ENCODE data around the gene NTM.

NTM gene

DNA sequence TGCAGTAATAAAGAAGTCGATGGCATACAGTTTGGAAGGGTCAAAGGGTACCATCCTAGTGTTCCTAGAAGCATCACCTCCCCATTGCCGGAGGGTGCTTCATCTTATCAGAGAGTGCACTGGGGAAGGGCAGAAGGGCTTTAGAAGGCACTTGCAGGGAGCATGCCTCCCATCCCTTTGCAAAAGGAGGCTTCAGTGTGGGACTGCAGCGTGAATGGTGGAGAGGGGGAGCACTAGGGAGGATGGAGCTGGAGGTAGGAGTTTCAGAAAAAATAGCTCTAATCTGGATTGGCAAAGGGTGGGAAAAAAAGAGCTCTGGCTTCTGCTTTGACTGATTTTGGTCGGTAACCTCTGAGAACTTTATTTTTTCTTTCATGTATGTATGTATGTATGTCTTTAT lies 5.0 kb downstream of the NTM start:
- Histone ChIP-seq H3K9ac (ENCODE audit: low read depth, low read length) (no peak overlapping the region), H3K27me3 (ENCODE audit: control insufficient read depth, insufficient read depth, low read length) (peaks cover 13% of the 10 kb centered on the region), H3K36me3 (ENCODE audit: control insufficient read depth, insufficient read depth, low read length) (no peaks in the 10 kb centered on the region), H3K9me3 (ENCODE audit: control insufficient read depth, insufficient read depth, low read length) (no peaks in the 10 kb centered on the region), H3K4me1 (ENCODE audit: control insufficient read depth, insufficient read depth, low read length) (peaks cover 22% of the 10 kb centered on the region), H3K4me3 (ENCODE audit: low read depth, low read length) (no peak overlapping the region)

DNA sequence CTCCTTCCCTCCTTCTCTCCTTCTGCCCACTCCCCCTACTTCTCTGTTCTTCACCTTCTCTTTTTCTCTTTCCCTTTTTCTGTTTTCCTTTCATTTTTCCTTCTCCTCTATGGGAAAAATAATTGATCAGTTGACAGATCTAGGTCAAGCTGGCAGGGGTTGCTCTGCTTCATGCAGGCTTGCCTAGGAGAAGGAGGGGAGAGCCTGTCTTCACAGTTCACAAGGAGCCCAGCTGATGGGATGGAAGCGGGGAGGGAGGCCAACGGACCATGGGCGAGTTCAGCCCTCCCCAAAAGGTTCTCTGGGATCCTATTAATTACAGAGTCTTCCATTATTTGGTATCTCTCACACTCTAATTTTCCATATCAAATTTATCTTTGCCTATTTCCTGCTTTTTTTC lies 5.5 kb downstream of the NTM start:
- no peaks in the 10 kb centered on the region for H3K9me3 ChIP-seq (ENCODE audit: control insufficient read depth, insufficient read depth, low read length)
- peaks cover 20% of the 10 kb centered on the region for H3K4me1 ChIP-seq (ENCODE audit: control insufficient read depth, insufficient read depth, low read length)
- H3K27me3 ChIP-seq (ENCODE audit: control insufficient read depth, insufficient read depth, low read length): peaks cover 11% of the 10 kb centered on the region
- H3K4me3 ChIP-seq (ENCODE audit: low read depth, low read length): no peak overlapping the region
- H3K36me3 ChIP-seq (ENCODE audit: control insufficient read depth, insufficient read depth, low read length): no peaks in the 10 kb centered on the region
- H3K9ac ChIP-seq (ENCODE audit: low read depth, low read length): no peak overlapping the region

DNA sequence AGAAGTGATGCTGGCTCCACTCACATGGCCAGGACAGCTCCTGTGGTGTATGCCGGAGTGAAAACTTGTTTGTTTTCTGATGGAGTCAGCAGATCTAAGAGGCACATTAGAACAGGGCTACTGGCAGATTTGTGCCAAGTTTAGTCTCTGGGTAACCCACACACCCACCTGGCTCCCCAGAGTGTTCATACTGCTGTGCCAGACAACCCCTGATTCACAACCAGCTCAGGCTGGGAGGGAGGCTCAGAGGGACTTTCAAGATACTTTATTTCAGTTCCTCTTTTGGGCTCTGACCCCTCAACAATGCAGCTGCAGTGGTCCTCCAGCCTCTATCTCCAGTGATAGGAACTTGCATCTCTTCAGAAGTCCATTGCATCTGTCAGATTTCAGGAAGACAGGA lies 8.5 kb downstream of the NTM start:
- H3K9me3 ChIP-seq (ENCODE audit: control insufficient read depth, insufficient read depth, low read length): no peaks in the 10 kb centered on the region
- H3K36me3 ChIP-seq (ENCODE audit: control insufficient read depth, insufficient read depth, low read length): no peaks in the 10 kb centered on the region
- peaks cover 3% of the 10 kb centered on the region for H3K4me1 ChIP-seq (ENCODE audit: control insufficient read depth, insufficient read depth, low read length)
- no peak overlapping the region for H3K9ac ChIP-seq (ENCODE audit: low read depth, low read length)
- no peak overlapping the region for H3K4me3 ChIP-seq (ENCODE audit: low read depth, low read length)
- no peaks in the 10 kb centered on the region for H3K27me3 ChIP-seq (ENCODE audit: control insufficient read depth, insufficient read depth, low read length)

DNA sequence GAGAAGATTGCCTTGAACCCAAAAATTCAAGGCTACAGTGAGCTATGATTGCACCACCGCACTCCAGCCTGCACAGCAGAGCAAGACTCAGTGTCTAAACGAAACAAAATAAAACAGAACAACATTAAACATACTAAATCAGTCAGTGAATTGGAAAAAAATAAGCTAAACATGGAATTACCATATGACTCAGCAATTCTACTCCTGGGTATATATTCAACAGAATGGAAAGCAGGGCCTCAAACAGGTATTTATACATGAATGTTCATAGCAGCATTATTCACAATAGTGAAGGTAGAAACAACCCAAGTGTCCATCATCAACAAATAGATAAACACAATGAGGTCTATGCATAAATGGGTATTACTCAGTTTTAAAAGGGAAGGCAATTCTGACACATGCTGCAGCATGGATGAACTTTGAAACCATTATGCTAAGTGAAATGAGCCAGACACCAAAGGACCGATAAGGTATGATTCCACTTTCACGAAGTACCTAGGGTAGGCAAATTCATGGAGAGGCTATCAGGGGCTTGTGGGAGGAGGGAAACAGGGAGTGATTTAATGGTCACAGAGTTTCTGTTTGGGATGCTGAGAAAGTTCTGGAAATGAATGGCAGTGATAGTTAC lies 15.5 kb downstream of the NTM start:
- H3K9ac ChIP-seq (ENCODE audit: low read depth, low read length): no peak overlapping the region
- H3K4me3 ChIP-seq (ENCODE audit: low read depth, low read length): no peak overlapping the region
- no peaks in the 10 kb centered on the region for H3K36me3 ChIP-seq (ENCODE audit: control insufficient read depth, insufficient read depth, low read length)
- H3K9me3 ChIP-seq (ENCODE audit: control insufficient read depth, insufficient read depth, low read length): no peaks in the 10 kb centered on the region
- H3K27me3 ChIP-seq (ENCODE audit: control insufficient read depth, insufficient read depth, low read length): no peaks in the 10 kb centered on the region
- no peaks in the 10 kb centered on the region for H3K4me1 ChIP-seq (ENCODE audit: control insufficient read depth, insufficient read depth, low read length)

DNA sequence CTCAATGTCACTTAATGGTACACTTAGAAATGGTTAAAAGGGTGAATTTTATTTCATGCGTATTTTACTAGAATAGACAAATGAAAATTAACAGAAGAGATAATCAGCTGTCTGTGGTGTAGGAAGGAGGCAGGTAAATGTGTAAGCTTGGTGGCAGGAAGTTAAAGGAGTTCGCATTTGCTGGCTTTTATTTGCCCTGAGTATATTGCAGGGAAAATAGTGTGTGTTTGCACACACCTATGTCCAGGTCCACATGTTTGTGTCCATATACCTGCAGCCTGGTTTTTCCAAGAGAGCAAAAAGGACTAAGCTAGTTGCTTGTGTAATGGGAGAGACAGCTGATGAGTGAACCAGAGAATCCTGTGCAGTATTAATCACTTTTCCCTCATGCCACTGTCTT lies 16.0 kb downstream of the NTM start:
- Histone ChIP-seq H3K9me3 (ENCODE audit: control insufficient read depth, insufficient read depth, low read length) (no peaks in the 10 kb centered on the region), H3K27me3 (ENCODE audit: control insufficient read depth, insufficient read depth, low read length) (no peaks in the 10 kb centered on the region), H3K4me3 (ENCODE audit: low read depth, low read length) (no peak overlapping the region), H3K36me3 (ENCODE audit: control insufficient read depth, insufficient read depth, low read length) (no peaks in the 10 kb centered on the region), H3K9ac (ENCODE audit: low read depth, low read length) (no peak overlapping the region), H3K4me1 (ENCODE audit: control insufficient read depth, insufficient read depth, low read length) (no peaks in the 10 kb centered on the region)

DNA sequence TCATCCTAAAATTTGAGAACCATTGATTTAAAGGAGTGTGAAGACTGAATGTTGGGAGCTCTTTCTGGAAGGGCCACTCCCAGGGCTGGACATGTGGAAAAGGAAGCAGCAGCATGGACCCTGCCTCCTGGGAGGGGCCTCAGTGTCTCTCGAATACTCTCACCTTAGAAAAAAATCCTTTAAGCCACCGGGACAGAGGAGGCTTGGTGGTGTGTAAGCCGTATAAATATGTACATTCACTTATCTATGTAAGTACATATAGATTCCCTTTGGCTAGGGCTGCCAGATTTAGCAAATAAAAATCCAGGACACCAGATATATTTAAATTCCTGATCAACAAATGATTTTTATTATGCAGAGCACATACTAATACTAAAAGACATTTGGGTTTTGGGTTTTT lies 17.6 kb downstream of the NTM start:
- Histone ChIP-seq H3K9me3 (ENCODE audit: control insufficient read depth, insufficient read depth, low read length) (no peaks in the 10 kb centered on the region), H3K4me3 (ENCODE audit: low read depth, low read length) (no peak overlapping the region), H3K27me3 (ENCODE audit: control insufficient read depth, insufficient read depth, low read length) (no peaks in the 10 kb centered on the region)

DNA sequence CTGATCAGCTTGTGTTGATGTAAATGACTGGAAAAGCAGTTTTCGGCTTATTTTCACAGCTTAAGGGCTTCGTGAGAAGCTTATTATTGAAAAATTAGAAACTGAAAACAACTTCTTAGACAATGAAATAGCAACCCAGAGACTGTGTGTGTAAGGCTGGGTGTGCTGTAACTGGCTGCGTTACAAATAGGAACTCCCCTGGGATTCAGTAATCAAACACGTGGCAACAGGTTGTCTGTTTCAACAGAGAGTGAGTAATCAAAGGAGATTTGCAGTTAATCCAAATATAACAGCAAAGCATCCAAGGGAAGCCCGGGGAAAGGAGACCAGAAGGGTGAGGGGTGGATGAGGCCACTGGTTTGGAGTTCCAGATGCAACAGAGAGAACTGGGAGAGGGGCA lies 19.2 kb downstream of the NTM start:
- Histone ChIP-seq H3K4me1 (ENCODE audit: control insufficient read depth, insufficient read depth, low read length) (peaks cover 3% of the 10 kb centered on the region), H3K27me3 (ENCODE audit: control insufficient read depth, insufficient read depth, low read length) (no peaks in the 10 kb centered on the region), H3K9me3 (ENCODE audit: control insufficient read depth, insufficient read depth, low read length) (no peaks in the 10 kb centered on the region), H3K36me3 (ENCODE audit: control insufficient read depth, insufficient read depth, low read length) (no peaks in the 10 kb centered on the region), H3K9ac (ENCODE audit: low read depth, low read length) (no peak overlapping the region), H3K4me3 (ENCODE audit: low read depth, low read length) (no peak overlapping the region)

More for the DNA sequence above, 17.6 kb downstream of the NTM start:
- Histone ChIP-seq H3K4me1 (ENCODE audit: control insufficient read depth, insufficient read depth, low read length) (peaks cover 3% of the 10 kb centered on the region), H3K36me3 (ENCODE audit: control insufficient read depth, insufficient read depth, low read length) (no peaks in the 10 kb centered on the region), H3K9ac (ENCODE audit: low read depth, low read length) (no peak overlapping the region)

DNA sequence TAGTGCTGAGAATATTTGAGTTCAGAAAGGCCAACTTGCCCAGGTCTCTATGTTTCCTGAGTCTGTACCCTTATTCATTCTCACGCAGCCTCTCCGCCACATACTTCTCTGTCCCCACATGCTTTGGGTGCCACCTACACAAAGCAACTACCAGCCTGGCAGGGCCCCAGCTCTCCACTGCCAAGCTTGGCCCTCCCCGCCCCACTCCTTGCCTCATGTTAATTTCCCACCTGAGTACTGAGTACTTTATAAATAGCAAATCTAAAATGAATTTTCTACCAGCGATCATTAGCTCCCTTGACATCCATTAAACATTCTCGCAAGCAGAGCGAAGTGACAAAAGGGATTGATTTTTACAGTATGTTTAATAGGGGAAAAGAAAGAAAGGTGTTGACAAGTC lies 20.8 kb downstream of the NTM start:
- peaks cover 3% of the 10 kb centered on the region for H3K4me1 ChIP-seq (ENCODE audit: control insufficient read depth, insufficient read depth, low read length)
- no peaks in the 10 kb centered on the region for H3K27me3 ChIP-seq (ENCODE audit: control insufficient read depth, insufficient read depth, low read length)
- H3K4me3 ChIP-seq (ENCODE audit: low read depth, low read length): no peak overlapping the region
- no peaks in the 10 kb centered on the region for H3K36me3 ChIP-seq (ENCODE audit: control insufficient read depth, insufficient read depth, low read length)
- no peaks in the 10 kb centered on the region for H3K9me3 ChIP-seq (ENCODE audit: control insufficient read depth, insufficient read depth, low read length)
- no peak overlapping the region for H3K9ac ChIP-seq (ENCODE audit: low read depth, low read length)

DNA sequence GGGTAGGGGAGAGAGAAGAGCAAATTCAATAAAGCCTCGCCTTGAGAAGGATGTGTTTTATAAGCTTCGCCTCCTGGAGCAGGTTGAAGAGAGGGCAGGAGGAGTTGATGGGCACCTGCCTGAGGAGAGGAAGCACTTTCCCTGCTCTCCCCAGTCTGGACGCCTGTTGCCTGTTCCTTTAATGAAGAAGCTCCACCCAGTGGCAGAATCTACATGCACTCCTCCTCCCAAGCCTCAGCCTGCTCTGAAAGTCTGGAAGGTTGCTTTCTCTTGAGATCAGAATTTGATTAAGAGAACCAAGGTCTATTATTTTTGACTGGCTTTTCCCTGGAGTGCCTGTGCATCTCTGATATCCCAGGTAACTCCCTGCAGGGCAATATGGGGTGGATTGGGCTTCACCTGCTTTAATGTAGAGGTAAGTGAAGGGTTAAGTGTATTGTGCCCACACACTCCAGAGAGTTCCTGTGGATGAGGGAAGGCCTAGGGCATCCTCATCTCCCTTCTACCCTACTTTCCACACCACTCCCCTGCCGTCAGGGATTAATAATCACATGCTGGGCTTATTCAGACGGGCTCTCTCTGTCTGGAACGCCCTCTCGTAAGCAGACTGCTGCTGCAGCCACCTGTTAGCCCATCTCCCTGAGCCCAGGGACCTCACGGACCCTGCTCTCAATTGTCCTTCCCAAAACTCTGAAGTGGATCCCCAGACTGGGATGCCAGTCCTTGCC lies 22.3 kb downstream of the NTM start:
- H3K9me3 ChIP-seq (ENCODE audit: control insufficient read depth, insufficient read depth, low read length): no peaks in the 10 kb centered on the region
- H3K27me3 ChIP-seq (ENCODE audit: control insufficient read depth, insufficient read depth, low read length): no peaks in the 10 kb centered on the region
- H3K4me1 ChIP-seq (ENCODE audit: control insufficient read depth, insufficient read depth, low read length): peaks cover 3% of the 10 kb centered on the region
- H3K4me3 ChIP-seq (ENCODE audit: low read depth, low read length): no peak overlapping the region
- H3K9ac ChIP-seq (ENCODE audit: low read depth, low read length): no peak overlapping the region
- no peaks in the 10 kb centered on the region for H3K36me3 ChIP-seq (ENCODE audit: control insufficient read depth, insufficient read depth, low read length)

- H3K4me1 ChIP-seq (ENCODE audit: control insufficient read depth, insufficient read depth, low read length): peaks cover 3% of the 10 kb centered on the region
- H3K9me3 ChIP-seq (ENCODE audit: control insufficient read depth, insufficient read depth, low read length): no peaks in the 10 kb centered on the region
- H3K9ac ChIP-seq (ENCODE audit: low read depth, low read length): no peak overlapping the region
- H3K36me3 ChIP-seq (ENCODE audit: control insufficient read depth, insufficient read depth, low read length): no peaks in the 10 kb centered on the region
- no peaks in the 10 kb centered on the region for H3K27me3 ChIP-seq (ENCODE audit: control insufficient read depth, insufficient read depth, low read length)
- H3K4me3 ChIP-seq (ENCODE audit: low read depth, low read length): no peak overlapping the region
Observed at GRCh38 chr11:131393691-131394090, 23.3 kb downstream of the NTM start.

DNA sequence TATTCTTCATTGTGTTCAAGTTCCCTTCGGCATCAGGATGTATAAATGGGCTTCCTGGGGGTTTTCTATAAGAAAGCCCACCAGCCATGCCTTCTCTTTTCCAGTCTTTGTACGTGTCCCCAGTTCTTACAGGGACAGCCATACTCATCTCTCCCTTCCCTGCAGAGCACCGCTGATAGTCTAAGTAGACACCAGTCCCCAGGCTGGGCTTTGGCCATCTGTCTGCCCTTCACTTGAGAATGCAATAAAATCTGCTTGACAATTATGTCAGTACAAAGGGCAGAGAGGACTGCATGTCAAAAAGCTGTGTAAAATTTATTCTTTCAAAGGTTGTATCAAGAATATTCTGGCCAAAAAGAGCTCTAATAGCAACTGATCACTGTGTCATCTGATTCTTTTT lies 27.3 kb downstream of the NTM start:
- Histone ChIP-seq H3K36me3 (ENCODE audit: control insufficient read depth, insufficient read depth, low read length) (no peaks in the 10 kb centered on the region), H3K27me3 (ENCODE audit: control insufficient read depth, insufficient read depth, low read length) (no peaks in the 10 kb centered on the region), H3K4me3 (ENCODE audit: low read depth, low read length) (no peak overlapping the region), H3K9me3 (ENCODE audit: control insufficient read depth, insufficient read depth, low read length) (no peaks in the 10 kb centered on the region), H3K4me1 (ENCODE audit: control insufficient read depth, insufficient read depth, low read length) (peaks cover 2% of the 10 kb centered on the region), H3K9ac (ENCODE audit: low read depth, low read length) (no peak overlapping the region)

GRCh38 chr11:131402040-131402439 lies 31.6 kb downstream of the NTM start:
- Histone ChIP-seq H3K4me3 (ENCODE audit: low read depth, low read length) (no peak overlapping the region), H3K9me3 (ENCODE audit: control insufficient read depth, insufficient read depth, low read length) (no peaks in the 10 kb centered on the region), H3K27me3 (ENCODE audit: control insufficient read depth, insufficient read depth, low read length) (no peaks in the 10 kb centered on the region), H3K36me3 (ENCODE audit: control insufficient read depth, insufficient read depth, low read length) (no peaks in the 10 kb centered on the region), H3K9ac (ENCODE audit: low read depth, low read length) (no peak overlapping the region), H3K4me1 (ENCODE audit: control insufficient read depth, insufficient read depth, low read length) (no peaks in the 10 kb centered on the region)
